Measurements from ENCODE around the gene NUDT5.
A peak's percentile ranks its signal among the peaks of the same experiment; 100 is the strongest.
"Not testable (repeated sequence)": the region's sequence is repeated elsewhere in the genome, so short reads cannot be mapped to it uniquely, and the experiment has no call there.

NUDT5 gene

GRCh38 chr10:12193193-12193592 lies 2.5 kb downstream of the NUDT5 start:
- Mint-ChIP-seq H3K27me3 (no peaks in the 10 kb centered on the region), H3K36me3 (ENCODE audit: low read depth) (peaks cover 76% of the 10 kb centered on the region), H3K9me3 (no peaks in the 10 kb centered on the region), H3K4me3 (peak overlapping the region; percentile 21), H3K27ac (no peak overlapping the region), H3K4me1 (ENCODE audit: low read depth) (peaks cover 52% of the 10 kb centered on the region)
- DNase-seq: no peak

- peaks cover 83% of the 10 kb centered on the region for H3K36me3 Mint-ChIP-seq (ENCODE audit: low read depth)
- no peaks in the 10 kb centered on the region for H3K27me3 Mint-ChIP-seq
- H3K27ac Mint-ChIP-seq: peak overlapping the region; percentile 58
- peaks cover 58% of the 10 kb centered on the region for H3K4me1 Mint-ChIP-seq (ENCODE audit: low read depth)
- no peak for DNase-seq
- no peaks in the 10 kb centered on the region for H3K9me3 Mint-ChIP-seq
- H3K4me3 Mint-ChIP-seq: no peak overlapping the region
Measured at GRCh38 chr10:12191715-12192114, 4.0 kb downstream of the NUDT5 start.

GRCh38 chr10:12189426-12189825 lies 6.3 kb downstream of the NUDT5 start:
- H3K27ac Mint-ChIP-seq: no peak overlapping the region
- DNase-seq: no peak
- no peak overlapping the region for H3K4me3 Mint-ChIP-seq
- no peaks in the 10 kb centered on the region for H3K27me3 Mint-ChIP-seq
- no peaks in the 10 kb centered on the region for H3K9me3 Mint-ChIP-seq
- peaks cover 85% of the 10 kb centered on the region for H3K36me3 Mint-ChIP-seq (ENCODE audit: low read depth)
- peaks cover 66% of the 10 kb centered on the region for H3K4me1 Mint-ChIP-seq (ENCODE audit: low read depth)

GRCh38 chr10:12188656-12189055 lies 7.0 kb downstream of the NUDT5 start:
- H3K9me3 Mint-ChIP-seq: no peaks in the 10 kb centered on the region
- H3K27ac Mint-ChIP-seq: peak overlapping the region; percentile 26
- no peak for DNase-seq
- no peak overlapping the region for H3K4me3 Mint-ChIP-seq
- H3K27me3 Mint-ChIP-seq: no peaks in the 10 kb centered on the region
- H3K4me1 Mint-ChIP-seq (ENCODE audit: low read depth): peaks cover 60% of the 10 kb centered on the region
- peaks cover 83% of the 10 kb centered on the region for H3K36me3 Mint-ChIP-seq (ENCODE audit: low read depth)

GRCh38 chr10:12187321-12187905 lies 8.3 kb downstream of the NUDT5 start:
- Mint-ChIP-seq H3K4me1 (ENCODE audit: low read depth) (peaks cover 51% of the 10 kb centered on the region), H3K9me3 (no peaks in the 10 kb centered on the region), H3K4me3 (no peak overlapping the region), H3K36me3 (ENCODE audit: low read depth) (peaks cover 85% of the 10 kb centered on the region), H3K27me3 (no peaks in the 10 kb centered on the region), H3K27ac (peak overlapping the region; percentile 89)
- no peak for DNase-seq

GRCh38 chr10:12186323-12186722 lies 9.4 kb downstream of the NUDT5 start:
- H3K9me3 Mint-ChIP-seq: no peaks in the 10 kb centered on the region
- peak overlapping the region; percentile 30 for H3K4me3 Mint-ChIP-seq
- peaks cover 48% of the 10 kb centered on the region for H3K4me1 Mint-ChIP-seq (ENCODE audit: low read depth)
- H3K27me3 Mint-ChIP-seq: no peaks in the 10 kb centered on the region
- no peak for DNase-seq
- peaks cover 85% of the 10 kb centered on the region for H3K36me3 Mint-ChIP-seq (ENCODE audit: low read depth)
- peak overlapping the region; percentile 89 for H3K27ac Mint-ChIP-seq

- H3K4me1 Mint-ChIP-seq (ENCODE audit: low read depth): peaks cover 55% of the 10 kb centered on the region
Measured at GRCh38 chr10:12184165-12184564, 11.5 kb downstream of the NUDT5 start.

GRCh38 chr10:12181065-12181775 lies 14.5 kb downstream of the NUDT5 start:
- no peaks in the 10 kb centered on the region for H3K9me3 Mint-ChIP-seq
- H3K27ac Mint-ChIP-seq: peak overlapping the region; percentile 90
- H3K4me1 Mint-ChIP-seq (ENCODE audit: low read depth): peaks cover 45% of the 10 kb centered on the region
- H3K36me3 Mint-ChIP-seq (ENCODE audit: low read depth): peaks cover 92% of the 10 kb centered on the region
- DNase-seq: peak; percentile 74
- peak overlapping the region; percentile 18 for H3K4me3 Mint-ChIP-seq
- no peaks in the 10 kb centered on the region for H3K27me3 Mint-ChIP-seq

More at GRCh38 chr10:12184165-12184564, 11.5 kb downstream of the NUDT5 start:
- Mint-ChIP-seq H3K27ac (no peak overlapping the region), H3K27me3 (no peaks in the 10 kb centered on the region), H3K36me3 (ENCODE audit: low read depth) (peaks cover 93% of the 10 kb centered on the region), H3K4me3 (no peak overlapping the region), H3K9me3 (no peaks in the 10 kb centered on the region)
- DNase-seq: no peak

- H3K4me3 Mint-ChIP-seq: no peak overlapping the region
- H3K36me3 Mint-ChIP-seq (ENCODE audit: low read depth): peaks cover 90% of the 10 kb centered on the region
- peaks cover 41% of the 10 kb centered on the region for H3K4me1 Mint-ChIP-seq (ENCODE audit: low read depth)
- DNase-seq: no peak
- H3K27me3 Mint-ChIP-seq: no peaks in the 10 kb centered on the region
- peak overlapping the region; percentile 90 for H3K27ac Mint-ChIP-seq
- no peaks in the 10 kb centered on the region for H3K9me3 Mint-ChIP-seq
Measured at GRCh38 chr10:12180221-12180974, 15.3 kb downstream of the NUDT5 start.

GRCh38 chr10:12179606-12180170 lies 16.0 kb downstream of the NUDT5 start:
- Mint-ChIP-seq H3K4me1 (ENCODE audit: low read depth) (peaks cover 39% of the 10 kb centered on the region), H3K27me3 (no peaks in the 10 kb centered on the region), H3K9me3 (no peaks in the 10 kb centered on the region), H3K36me3 (ENCODE audit: low read depth) (peaks cover 88% of the 10 kb centered on the region), H3K27ac (peak overlapping the region; percentile 90), H3K4me3 (no peak overlapping the region)
- DNase-seq: no peak

- DNase-seq: no peak
- peak overlapping the region; percentile 71 for H3K27ac Mint-ChIP-seq
- peaks cover 39% of the 10 kb centered on the region for H3K4me1 Mint-ChIP-seq (ENCODE audit: low read depth)
- no peak overlapping the region for H3K4me3 Mint-ChIP-seq
- H3K27me3 Mint-ChIP-seq: no peaks in the 10 kb centered on the region
- H3K36me3 Mint-ChIP-seq (ENCODE audit: low read depth): peaks cover 90% of the 10 kb centered on the region
- no peaks in the 10 kb centered on the region for H3K9me3 Mint-ChIP-seq
Measured at GRCh38 chr10:12177642-12178041, 18.0 kb downstream of the NUDT5 start.

GRCh38 chr10:12171512-12171911 lies 24.2 kb downstream of the NUDT5 start:
- not testable (repeated sequence) for H3K27me3 Mint-ChIP-seq; H3K9me3 Mint-ChIP-seq; H3K4me3 Mint-ChIP-seq; H3K27ac Mint-ChIP-seq; H3K4me1 Mint-ChIP-seq (ENCODE audit: low read depth); DNase-seq
- peaks cover 89% of the 10 kb centered on the region for H3K36me3 Mint-ChIP-seq (ENCODE audit: low read depth)

- DNase-seq: no peak
- no peaks in the 10 kb centered on the region for H3K4me1 Mint-ChIP-seq (ENCODE audit: low read depth)
- peak overlapping the region; percentile 55 for H3K27ac Mint-ChIP-seq
- H3K36me3 Mint-ChIP-seq (ENCODE audit: low read depth): peaks cover 93% of the 10 kb centered on the region
- H3K4me3 Mint-ChIP-seq: no peak overlapping the region
- no peaks in the 10 kb centered on the region for H3K9me3 Mint-ChIP-seq
- no peaks in the 10 kb centered on the region for H3K27me3 Mint-ChIP-seq
Measured at GRCh38 chr10:12165999-12166775, 29.5 kb downstream of the NUDT5 start.

GRCh38 chr10:12165036-12165435 lies 30.7 kb downstream of the NUDT5 start:
- no peaks in the 10 kb centered on the region for H3K9me3 Mint-ChIP-seq
- no peak for DNase-seq
- peaks cover 4% of the 10 kb centered on the region for H3K4me1 Mint-ChIP-seq (ENCODE audit: low read depth)
- no peak overlapping the region for H3K4me3 Mint-ChIP-seq
- H3K27ac Mint-ChIP-seq: peak overlapping the region; percentile 68
- H3K27me3 Mint-ChIP-seq: no peaks in the 10 kb centered on the region
- H3K36me3 Mint-ChIP-seq (ENCODE audit: low read depth): peaks cover 92% of the 10 kb centered on the region
